OCI-LY7 (cell line): ENCODE measurements around the gene RBM20.

Experiments used
- EZH2phosphoT487 ChIP-seq: fragments of 200-600 bp; sonication (generic); IDR thresholded peaks from 2 replicates; pipeline ENCODE4 v1.6.1; 2018; ENCODE audit warnings: low read depth, borderline replicate concordance, mild to moderate bottlenecking, mixed run types, antibody characterized with exemption, low read length, moderate library complexity, mixed read lengths
- TF ChIP-seq, protein P1 (sequence below): fragments of 200-600 bp; sonication (generic); conservative IDR thresholded peaks from 2 replicates; pipeline ENCODE4 v1.5.1; 2014; ENCODE audit warnings: mild to moderate bottlenecking, antibody characterized with exemption, low read length, moderate library complexity, mixed read lengths

DNA sequence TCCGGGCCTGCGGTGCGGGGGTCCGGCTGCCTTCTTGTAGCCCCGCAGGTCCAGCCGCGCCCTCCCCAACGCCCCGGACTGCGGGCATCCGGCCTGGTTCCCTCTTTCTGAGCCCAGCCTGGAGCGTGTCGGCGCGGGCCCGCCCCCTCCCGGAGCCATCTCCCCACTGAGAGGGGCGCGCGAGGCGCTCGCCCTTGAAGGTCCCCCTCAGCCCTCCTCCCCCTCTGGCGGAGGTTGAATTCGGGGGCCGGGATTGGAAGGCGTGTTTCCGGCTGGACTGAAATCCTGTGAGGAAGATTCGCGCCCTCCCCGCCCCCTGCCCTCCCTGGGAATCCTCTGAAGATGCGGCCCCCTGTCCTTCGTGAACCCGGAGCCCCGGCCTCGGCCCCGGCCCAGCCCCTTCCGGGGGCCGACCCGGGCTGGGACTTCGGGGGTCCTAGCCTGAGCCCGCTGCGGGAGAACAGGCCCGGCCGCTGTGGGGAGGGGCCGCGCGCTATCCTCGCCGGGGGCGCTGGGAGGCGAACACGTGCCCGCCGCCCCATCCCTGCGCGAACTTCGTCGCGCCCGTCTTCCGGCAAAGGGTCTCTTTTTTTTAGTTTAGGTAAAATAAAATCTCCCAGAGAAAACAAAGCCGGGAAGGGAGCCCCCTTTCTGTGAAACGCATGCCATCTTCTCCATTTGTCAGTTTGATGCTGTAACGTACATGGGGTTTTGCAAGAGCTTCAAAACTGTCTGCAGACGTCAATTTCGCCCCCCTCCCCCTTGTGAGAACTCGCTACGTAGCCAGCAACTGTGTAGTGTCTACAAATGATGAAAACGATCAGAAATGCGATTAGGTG is 228.2 kb downstream of the RBM20 start:
- TF ChIP-seq, protein P1, sequence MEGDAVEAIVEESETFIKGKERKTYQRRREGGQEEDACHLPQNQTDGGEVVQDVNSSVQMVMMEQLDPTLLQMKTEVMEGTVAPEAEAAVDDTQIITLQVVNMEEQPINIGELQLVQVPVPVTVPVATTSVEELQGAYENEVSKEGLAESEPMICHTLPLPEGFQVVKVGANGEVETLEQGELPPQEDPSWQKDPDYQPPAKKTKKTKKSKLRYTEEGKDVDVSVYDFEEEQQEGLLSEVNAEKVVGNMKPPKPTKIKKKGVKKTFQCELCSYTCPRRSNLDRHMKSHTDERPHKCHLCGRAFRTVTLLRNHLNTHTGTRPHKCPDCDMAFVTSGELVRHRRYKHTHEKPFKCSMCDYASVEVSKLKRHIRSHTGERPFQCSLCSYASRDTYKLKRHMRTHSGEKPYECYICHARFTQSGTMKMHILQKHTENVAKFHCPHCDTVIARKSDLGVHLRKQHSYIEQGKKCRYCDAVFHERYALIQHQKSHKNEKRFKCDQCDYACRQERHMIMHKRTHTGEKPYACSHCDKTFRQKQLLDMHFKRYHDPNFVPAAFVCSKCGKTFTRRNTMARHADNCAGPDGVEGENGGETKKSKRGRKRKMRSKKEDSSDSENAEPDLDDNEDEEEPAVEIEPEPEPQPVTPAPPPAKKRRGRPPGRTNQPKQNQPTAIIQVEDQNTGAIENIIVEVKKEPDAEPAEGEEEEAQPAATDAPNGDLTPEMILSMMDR = peak; percentile 60; the same call in 1 of the 2 replicates
- no peak for TF ChIP-seq EZH2phosphoT487
